ENCODE measurements around the gene GPR183. TPM values are rescaled to one million over a fixed set of nuclear protein-coding genes. Genes with fewer than 3 reads are reported as not detected.

GPR183 gene
- total and polyA plus RNA-seq, 4 donors: 1.7 to 25.3 (median 13.9) TPM

- DNase-seq: peak in 1 of 2 donors; percentile 79
- H3K27ac ChIP-seq (ENCODE audit: low read depth in 1 of 2, low read length in 2 of 2): no peak overlapping the region
- H3K36me3 ChIP-seq (ENCODE audit: control insufficient read depth in 1 of 2, insufficient read depth in 2 of 2, low read length in 1 of 2): no peaks in the 10 kb centered on the region
- H3K27me3 ChIP-seq (ENCODE audit: control insufficient read depth in 1 of 2, insufficient read depth in 2 of 2, low read length in 1 of 2): no peaks in the 10 kb centered on the region
- no peaks in the 10 kb centered on the region for H3K9me3 ChIP-seq (ENCODE audit: control insufficient read depth, low read length)
- 88 to 91% methylated on average over 14 of the region's 14 CpGs for WGBS, 2 donors
- no peak for ATAC-seq (ENCODE audit: low FRiP score)
- H3K4me1 ChIP-seq (ENCODE audit: control insufficient read depth in 1 of 2, insufficient read depth in 2 of 2, low read length in 2 of 2): peaks cover 3 to 4% of the 10 kb centered on the region in 2 donors
- H3K4me3 ChIP-seq (ENCODE audit: low read length in 2 of 2): no peak overlapping the region
- intact Hi-C loops (cut with DNase I): no loop called here
Measured at GRCh38 chr13:99303863-99304521, 3.2 kb downstream of the GPR183 start.

GRCh38 chr13:99302637-99303505 lies 4.3 kb downstream of the GPR183 start:
- DNase-seq: no peak
- Histone ChIP-seq H3K27me3 (ENCODE audit: control insufficient read depth in 1 of 2, insufficient read depth in 2 of 2, low read length in 1 of 2) (no peaks in the 10 kb centered on the region), H3K9me3 (ENCODE audit: control insufficient read depth, low read length) (no peaks in the 10 kb centered on the region), H3K4me3 (ENCODE audit: low read length in 2 of 2) (no peak overlapping the region), H3K27ac (ENCODE audit: low read depth in 1 of 2, low read length in 2 of 2) (no peak overlapping the region), H3K36me3 (ENCODE audit: control insufficient read depth in 1 of 2, insufficient read depth in 2 of 2, low read length in 1 of 2) (no peaks in the 10 kb centered on the region), H3K4me1 (ENCODE audit: control insufficient read depth in 1 of 2, insufficient read depth in 2 of 2, low read length in 2 of 2) (peaks cover 0 to under 1% of the 10 kb centered on the region in 2 donors)
- intact Hi-C loops (cut with DNase I): no loop called here
- 96% methylated on average over 8 of the region's 8 CpGs for WGBS, 2 donors
- no peak for ATAC-seq (ENCODE audit: low FRiP score)

GRCh38 chr13:99301913-99302636 lies 5.1 kb downstream of the GPR183 start:
- no peaks in the 10 kb centered on the region for H3K27me3 ChIP-seq (ENCODE audit: control insufficient read depth in 1 of 2, insufficient read depth in 2 of 2, low read length in 1 of 2)
- H3K27ac ChIP-seq (ENCODE audit: low read depth in 1 of 2, low read length in 2 of 2): no peak overlapping the region
- H3K4me3 ChIP-seq (ENCODE audit: low read length in 2 of 2): no peak overlapping the region
- H3K4me1 ChIP-seq (ENCODE audit: control insufficient read depth in 1 of 2, insufficient read depth in 2 of 2, low read length in 2 of 2): no peaks in the 10 kb centered on the region
- H3K9me3 ChIP-seq (ENCODE audit: control insufficient read depth, low read length): no peaks in the 10 kb centered on the region
- 92% methylated on average over 1 of the region's 1 CpG for WGBS, 2 donors
- no peak for DNase-seq
- ATAC-seq (ENCODE audit: low FRiP score): no peak
- intact Hi-C loops (cut with DNase I): no loop called here
- H3K36me3 ChIP-seq (ENCODE audit: control insufficient read depth in 1 of 2, insufficient read depth in 2 of 2, low read length in 1 of 2): no peaks in the 10 kb centered on the region

- Histone ChIP-seq H3K36me3 (ENCODE audit: control insufficient read depth in 1 of 2, insufficient read depth in 2 of 2, low read length in 1 of 2) (no peaks in the 10 kb centered on the region), H3K27me3 (ENCODE audit: control insufficient read depth in 1 of 2, insufficient read depth in 2 of 2, low read length in 1 of 2) (no peaks in the 10 kb centered on the region), H3K4me1 (ENCODE audit: control insufficient read depth in 1 of 2, insufficient read depth in 2 of 2, low read length in 2 of 2) (no peaks in the 10 kb centered on the region), H3K4me3 (ENCODE audit: low read length in 2 of 2) (no peak overlapping the region), H3K9me3 (ENCODE audit: control insufficient read depth, low read length) (no peaks in the 10 kb centered on the region), H3K27ac (ENCODE audit: low read depth in 1 of 2, low read length in 2 of 2) (no peak overlapping the region)
- 92 to 95% methylated on average over 7 of the region's 7 CpGs for WGBS, 2 donors
- ATAC-seq (ENCODE audit: low FRiP score) (no peak), DNase-seq (no peak)
- intact Hi-C loops (cut with DNase I): no loop called here
Measured at GRCh38 chr13:99301056-99301838, 6.0 kb downstream of the GPR183 start.

GRCh38 chr13:99299920-99300341 lies 7.3 kb downstream of the GPR183 start:
- Histone ChIP-seq H3K4me3 (ENCODE audit: low read length in 2 of 2) (no peak overlapping the region), H3K27me3 (ENCODE audit: control insufficient read depth in 1 of 2, insufficient read depth in 2 of 2, low read length in 1 of 2) (no peaks in the 10 kb centered on the region), H3K36me3 (ENCODE audit: control insufficient read depth in 1 of 2, insufficient read depth in 2 of 2, low read length in 1 of 2) (no peaks in the 10 kb centered on the region), H3K9me3 (ENCODE audit: control insufficient read depth, low read length) (no peaks in the 10 kb centered on the region), H3K4me1 (ENCODE audit: control insufficient read depth in 1 of 2, insufficient read depth in 2 of 2, low read length in 2 of 2) (no peaks in the 10 kb centered on the region), H3K27ac (ENCODE audit: low read depth in 1 of 2, low read length in 2 of 2) (no peak overlapping the region)
- ATAC-seq (ENCODE audit: low FRiP score) (no peak), DNase-seq (no peak)
- intact Hi-C loops (cut with DNase I): no loop called here
- 91% methylated on average over 4 of the region's 4 CpGs for WGBS, 2 donors

GRCh38 chr13:99299256-99299919 lies 7.8 kb downstream of the GPR183 start:
- H3K4me1 ChIP-seq (ENCODE audit: control insufficient read depth in 1 of 2, insufficient read depth in 2 of 2, low read length in 2 of 2): no peaks in the 10 kb centered on the region
- no peak for ATAC-seq (ENCODE audit: low FRiP score)
- intact Hi-C loops (cut with DNase I): no loop called here

GRCh38 chr13:99298056-99298455 lies 9.1 kb downstream of the GPR183 start:
- WGBS, 2 donors: 96% methylated on average over 2 of the region's 2 CpGs
- Histone ChIP-seq H3K27ac (ENCODE audit: low read depth in 1 of 2, low read length in 2 of 2) (no peak overlapping the region), H3K4me1 (ENCODE audit: control insufficient read depth in 1 of 2, insufficient read depth in 2 of 2, low read length in 2 of 2) (no peaks in the 10 kb centered on the region), H3K27me3 (ENCODE audit: control insufficient read depth in 1 of 2, insufficient read depth in 2 of 2, low read length in 1 of 2) (no peaks in the 10 kb centered on the region), H3K9me3 (ENCODE audit: control insufficient read depth, low read length) (no peaks in the 10 kb centered on the region), H3K4me3 (ENCODE audit: low read length in 2 of 2) (no peak overlapping the region), H3K36me3 (ENCODE audit: control insufficient read depth in 1 of 2, insufficient read depth in 2 of 2, low read length in 1 of 2) (no peaks in the 10 kb centered on the region)
- ATAC-seq (ENCODE audit: low FRiP score) (no peak), DNase-seq (no peak)
- intact Hi-C loops (cut with DNase I): no loop called here

More at GRCh38 chr13:99299256-99299919, 7.8 kb downstream of the GPR183 start:
- H3K27me3 ChIP-seq (ENCODE audit: control insufficient read depth in 1 of 2, insufficient read depth in 2 of 2, low read length in 1 of 2): no peaks in the 10 kb centered on the region
- 90% methylated on average over 4 of the region's 4 CpGs for WGBS, 2 donors
- DNase-seq: no peak
- no peaks in the 10 kb centered on the region for H3K36me3 ChIP-seq (ENCODE audit: control insufficient read depth in 1 of 2, insufficient read depth in 2 of 2, low read length in 1 of 2)
- no peaks in the 10 kb centered on the region for H3K9me3 ChIP-seq (ENCODE audit: control insufficient read depth, low read length)
- no peak overlapping the region for H3K4me3 ChIP-seq (ENCODE audit: low read length in 2 of 2)
- no peak overlapping the region for H3K27ac ChIP-seq (ENCODE audit: low read depth in 1 of 2, low read length in 2 of 2)

- H3K4me3 ChIP-seq (ENCODE audit: low read length in 2 of 2): no peak overlapping the region
- intact Hi-C loops (cut with DNase I): no loop called here
- no peak overlapping the region for H3K27ac ChIP-seq (ENCODE audit: low read depth in 1 of 2, low read length in 2 of 2)
- DNase-seq (no peak), ATAC-seq (ENCODE audit: low FRiP score) (no peak)
- H3K36me3 ChIP-seq (ENCODE audit: control insufficient read depth in 1 of 2, insufficient read depth in 2 of 2, low read length in 1 of 2): no peaks in the 10 kb centered on the region
- no peaks in the 10 kb centered on the region for H3K9me3 ChIP-seq (ENCODE audit: control insufficient read depth, low read length)
- no peaks in the 10 kb centered on the region for H3K27me3 ChIP-seq (ENCODE audit: control insufficient read depth in 1 of 2, insufficient read depth in 2 of 2, low read length in 1 of 2)
- H3K4me1 ChIP-seq (ENCODE audit: control insufficient read depth in 1 of 2, insufficient read depth in 2 of 2, low read length in 2 of 2): no peaks in the 10 kb centered on the region
Measured at GRCh38 chr13:99297331-99297730, 9.9 kb downstream of the GPR183 start.

Data from aorta (tissue), 5 donors.